OCI-LY1 (cell line): ENCODE results near the gene OR5P2.

Experiments used
- H2AFZ ChIP-seq: fragments of 200-600 bp; sonication (generic), shearing (Covaris generic); 2 replicates; pipeline ENCODE4 v1.6.0; 2014; ENCODE audit warnings: antibody characterized with exemption, mild to moderate bottlenecking, low read length
- H3F3A ChIP-seq: fragments of 200-600 bp; sonication (generic), shearing (Covaris generic); 2 replicates; pipeline ENCODE4 v1.6.0; 2014; ENCODE audit warnings: mild to moderate bottlenecking, antibody characterized with exemption, low read length, moderate library complexity; ENCODE audit not compliant: insufficient read depth
- H3K27ac ChIP-seq: fragments of 200-600 bp; sonication (generic); 2 replicates; pipeline ENCODE4 v1.5.1; 2014; ENCODE audit warnings: low read length, mixed run types, mild to moderate bottlenecking, low read depth; ENCODE audit not compliant: poor library complexity, severe bottlenecking
- H3K27me3 ChIP-seq: fragments of 200-600 bp; sonication (generic); 2 replicates; pipeline ENCODE4 v1.6.0; 2014; ENCODE audit warnings: antibody characterized with exemption, mild to moderate bottlenecking, low read length, moderate library complexity; ENCODE audit not compliant: insufficient read depth
- H3K36me3 ChIP-seq: fragments of 200-600 bp; sonication (generic); 2 replicates; pipeline ENCODE4 v1.6.1; 2014; ENCODE audit warnings: mild to moderate bottlenecking, antibody characterized with exemption, low read length, moderate library complexity, mixed read lengths; ENCODE audit not compliant: insufficient read depth
- H3K4me1 ChIP-seq: fragments of 200-600 bp; sonication (generic); 2 replicates; pipeline ENCODE4 v1.5.1; 2014; ENCODE audit warnings: mild to moderate bottlenecking, low read length, moderate library complexity; ENCODE audit not compliant: insufficient read depth, severe bottlenecking
- H3K4me2 ChIP-seq: fragments of 200-600 bp; sonication (generic), shearing (Covaris generic); 2 replicates; pipeline ENCODE4 v1.6.1; 2014; ENCODE audit warnings: low read length
- H3K4me3 ChIP-seq: fragments of 200-600 bp; sonication (generic); 2 replicates; pipeline ENCODE4 v1.5.1; 2014; ENCODE audit warnings: low read length, low read depth, mild to moderate bottlenecking, mixed read lengths; ENCODE audit not compliant: poor library complexity, severe bottlenecking
- H3K79me2 ChIP-seq: fragments of 200-600 bp; shearing (Covaris generic); 2 replicates; pipeline ENCODE4 v1.6.1; 2016; ENCODE audit warnings: mixed run types, low read length, mixed read lengths; ENCODE audit not compliant: insufficient read depth
- H3K9ac ChIP-seq: fragments of 200-600 bp; sonication (generic), shearing (Covaris generic); 2 replicates; pipeline ENCODE4 v1.6.1; 2014; ENCODE audit warnings: mild to moderate bottlenecking, low read length, mixed read lengths
- H3K9me2 ChIP-seq: fragments of 200-600 bp; sonication (generic), shearing (Covaris generic); 2 replicates; pipeline ENCODE4 v1.6.1; 2014; ENCODE audit warnings: low read depth, mild to moderate bottlenecking, low read length, mixed read lengths
- H3K9me3 ChIP-seq: fragments of 200-600 bp; shearing (Covaris generic); 2 replicates; pipeline ENCODE4 v1.6.1; 2014; ENCODE audit warnings: low read length, mixed read lengths
- H4K20me1 ChIP-seq: fragments of 200-600 bp; sonication (generic), shearing (Covaris generic); 2 replicates; pipeline ENCODE4 v1.6.0; 2016; ENCODE audit warnings: mild to moderate bottlenecking, low read length; ENCODE audit not compliant: insufficient read depth
- CTCF ChIP-seq: fragments of 200-600 bp; sonication (generic), shearing (Covaris generic); IDR thresholded peaks from 2 replicates; pipeline ENCODE4 v1.5.1; 2017; ENCODE audit warnings: mild to moderate bottlenecking, antibody characterized with exemption, low read length, moderate library complexity, mixed read lengths
- EZH2 ChIP-seq: fragments of 200-600 bp; sonication (generic), shearing (Covaris generic); IDR thresholded peaks from 2 replicates; pipeline ENCODE4 v1.8.0; 2017; ENCODE audit warnings: borderline replicate concordance, mixed run types, mild to moderate bottlenecking, antibody characterized with exemption, low read length, moderate library complexity, mixed read lengths

The OR5P2 gene

GRCh38 chr11:7759010-7759409 lies 37.7 kb downstream of the OR5P2 start:
- H3K4me3 ChIP-seq = no peak overlapping the region
- no peaks in the 10 kb centered on the region for H4K20me1 ChIP-seq
- TF ChIP-seq EZH2 = no peak
- no peak for TF ChIP-seq CTCF
- H2AFZ ChIP-seq = no peak overlapping the region
- no peak overlapping the region for H3K4me2 ChIP-seq
- no peaks in the 10 kb centered on the region for H3K79me2 ChIP-seq
- H3K27me3 ChIP-seq = no peaks in the 10 kb centered on the region
- no peaks in the 10 kb centered on the region for H3K4me1 ChIP-seq
- no peaks in the 10 kb centered on the region for H3K36me3 ChIP-seq
- no peaks in the 10 kb centered on the region for H3K9me3 ChIP-seq
- no peaks in the 10 kb centered on the region for H3F3A ChIP-seq
- no peaks in the 10 kb centered on the region for H3K9me2 ChIP-seq
- no peak overlapping the region for H3K9ac ChIP-seq
- no peak overlapping the region for H3K27ac ChIP-seq

- Histone ChIP-seq H3K79me2 (no peaks in the 10 kb centered on the region), H3K4me2 (no peak overlapping the region), H3K4me1 (no peaks in the 10 kb centered on the region), H3K36me3 (no peaks in the 10 kb centered on the region), H4K20me1 (no peaks in the 10 kb centered on the region), H2AFZ (no peak overlapping the region), H3K9ac (no peak overlapping the region), H3K9me2 (no peaks in the 10 kb centered on the region), H3K27ac (no peak overlapping the region), H3F3A (no peaks in the 10 kb centered on the region), H3K9me3 (no peaks in the 10 kb centered on the region), H3K27me3 (no peaks in the 10 kb centered on the region), H3K4me3 (no peak overlapping the region)
- TF ChIP-seq CTCF = no peak
- no peak for TF ChIP-seq EZH2
These were observed 47.3 kb downstream of the OR5P2 start for GRCh38 chr11:7749456-7749855.
